K562 (cell line): ENCODE measurements around the gene CD8A. TPM values are rescaled to one million over a fixed set of nuclear protein-coding genes. Genes with fewer than 3 reads are reported as not detected.

Experiments used
- ATAC-seq: fragments of 200-7000 bp; cut with Tn5 transposase; 3 replicates; pipeline ENCODE4 v1.9.1; 2020; ENCODE audit warnings: moderate library complexity
- BruUV-seq: library from RNA; stranded (reverse); fragments of 400-500 nt; replicated peaks from 2 replicates; lab custom pipeline; 2021; lab: Mats Ljungman, UMichigan
- CTCF ChIA-PET: fragments of 300-600 bp; formaldehyde crosslinking; extraction: SDS; loops from one replicate; lab custom pipeline; 2021; ENCODE audit warnings: low intra/inter-chr PET ratio; lab: Yijun Ruan, JAX
- POLR2A ChIA-PET: fragments of 300-600, 350-650 bp; sonication (Branson Sonifier 250); formaldehyde crosslinking; extraction: SDS; loops from one replicate; lab custom pipeline; 2021; ENCODE audit warnings: antibody characterized with exemption, inconsistent platforms; lab: Yijun Ruan, JAX
- DNase-seq, 4 experiments: peaks; one replicate each; pipeline versions ENCODE4 v3.0.0 to v3.0.0-alpha.2; 2011 to 2018; ENCODE audit warnings: low spot score in 3 of 4, mixed read lengths in 3 of 4; ENCODE audit errors: extremely low read depth in 1 of 4
- FAIRE-seq: peaks from 2 replicates; lab custom pipeline; 2011; peaks lifted over from hg19 to GRCh38; lab: Jason Lieb, UNC
- H2AFZ ChIP-seq: 2 replicates; pipeline ENCODE4 v1.6.0; 2011; ENCODE audit warnings: low read depth, low read length, control low read depth, inconsistent platforms
- H3K27ac ChIP-seq: fragments of 200-600 bp; 3 replicates; pipeline ENCODE4 v1.8.0; 2011; ENCODE audit warnings: low read depth, mild to moderate bottlenecking, control low read depth, inconsistent platforms, low read length, moderate library complexity, mixed read lengths; ENCODE audit errors: extremely low read depth
- H3K27me3 ChIP-seq, 2 experiments: fragments of 300-600 bp in 1 of 2; 2 replicates in 1 of 2; 3 replicates in 1 of 2; pipeline versions ENCODE4 v1.6.0 to v1.8.0; 2011; ENCODE audit warnings: inconsistent platforms in 2 of 2, low read length in 2 of 2, mild to moderate bottlenecking in 1 of 2, mixed read lengths in 1 of 2, moderate library complexity in 1 of 2; ENCODE audit not compliant: control insufficient read depth in 2 of 2, insufficient read depth in 2 of 2
- H3K36me3 ChIP-seq: fragments of 300-600 bp; 3 replicates; pipeline ENCODE4 v1.8.0; 2011; ENCODE audit warnings: mild to moderate bottlenecking, low read length, inconsistent platforms; ENCODE audit not compliant: control insufficient read depth, insufficient read depth
- H3K4me1 ChIP-seq, 2 experiments: fragments of 200-600 bp in 1 of 2; replicated peaks in 1 of 2; 2 replicates in 1 of 2; 3 replicates in 1 of 2; pipeline versions ENCODE4 v1.5.1 to v1.8.0; 2011; ENCODE audit warnings: inconsistent platforms in 2 of 2, low read length in 2 of 2, mild to moderate bottlenecking in 1 of 2, mixed read lengths in 1 of 2, moderate library complexity in 1 of 2; ENCODE audit not compliant: control insufficient read depth in 2 of 2, insufficient read depth in 2 of 2
- H3K4me2 ChIP-seq: 2 replicates; pipeline ENCODE4 v1.6.1; 2011; ENCODE audit warnings: low read length, control low read depth, inconsistent platforms, mixed read lengths; ENCODE audit not compliant: insufficient read depth
- H3K4me3 ChIP-seq: fragments of 200-600 bp; sonication (generic), shearing (Covaris generic); 2 replicates; pipeline ENCODE4 v1.5.1; 2016; ENCODE audit warnings: control low read depth, inconsistent platforms
- H3K79me2 ChIP-seq: fragments of 200-600 bp; 3 replicates; pipeline ENCODE4 v1.8.0; 2011; ENCODE audit warnings: low read length, inconsistent platforms; ENCODE audit not compliant: control insufficient read depth, insufficient read depth
- H3K9ac ChIP-seq, 2 experiments: 2 replicates each; pipeline versions ENCODE4 v1.6.0 to v1.6.1; 2011; ENCODE audit warnings: low read depth in 2 of 2, low read length in 2 of 2, control low read depth in 1 of 2, inconsistent platforms in 1 of 2, mild to moderate bottlenecking in 1 of 2, mixed read lengths in 1 of 2; ENCODE audit not compliant: insufficient read depth in 1 of 2
- H3K9me1 ChIP-seq: one replicate; pipeline ENCODE4 v1.6.0; 2011; ENCODE audit warnings: inconsistent platforms, mild to moderate bottlenecking, low read length, moderate library complexity; ENCODE audit not compliant: control insufficient read depth, insufficient read depth
- H3K9me3 ChIP-seq: replicated peaks from 2 replicates; pipeline ENCODE4 v1.5.1; 2011; ENCODE audit warnings: low read depth, low read length, inconsistent platforms; ENCODE audit not compliant: control insufficient read depth, insufficient read depth
- H4K20me1 ChIP-seq: replicated peaks from 2 replicates; pipeline ENCODE4 v1.6.1; 2011; ENCODE audit warnings: low read length, inconsistent platforms, mixed read lengths; ENCODE audit not compliant: control insufficient read depth, insufficient read depth
- PTBP1 ChIP-seq: fragments of 200-400 bp; formaldehyde crosslinking; IDR thresholded peaks from 2 replicates; pipeline ENCODE4 v1.6.1; 2017; ENCODE audit warnings: low read depth, low read length
- ZNF407 ChIP-seq: fragments of 450-650 bp; IDR thresholded peaks from 2 replicates; pipeline ENCODE4 v1.6.1; 2016; ENCODE audit warnings: low read depth
- WGBS: fragments of 100-300 bp; shearing (Covaris generic); methylation state at CpG from one replicate; pipeline ENCODE4 v1.1.6; 2016; ENCODE audit warnings: low coverage, mixed read lengths; ENCODE audit not compliant: insufficient coverage; ENCODE audit errors: missing lambda C conversion rate; 5-methylcytosine and 5-hydroxymethylcytosine counted together
- in situ Hi-C: fragments of 300-500 bp; cut with MboI; formaldehyde crosslinking; loops from 4 replicates; pipeline ENCODE4 v1.15.0; 2018; ENCODE audit warnings: inconsistent platforms, mixed read lengths
- intact Hi-C: fragments of 100-400 bp; cut with micrococcal nuclease; formaldehyde crosslinking; loops from 2 replicates; pipeline ENCODE4 v1.14.2; 2022
- polyA plus RNA-seq, 8 experiments: library from polyadenylated mRNA; depleted of rRNA in 4 of 8; stranded (reverse) in 5 of 8; unstranded in 3 of 8; fragments of >200 nt; fragmentation: Nextera tagmentation in 2 of 8; fragmentation: Illumina TruSeq in 1 of 8; extraction: Ambion mirVana in 2 of 8; extraction: Trizol in 1 of 8; gene quantifications; 2 replicates each; pipeline versions ENCODE4 v1.2.1 to v1.2.3, GENCODE V29; 2011 to 2014; ENCODE audit warnings: inconsistent platforms in 1 of 8, missing spikeins in 1 of 8
- total RNA-seq, 7 experiments: library from RNA; depleted of rRNA in 6 of 7; stranded (reverse); fragments of >200 nt in 6 of 7; fragmentation: Illumina TruSeq in 2 of 7; extraction: Trizol in 2 of 7; gene quantifications; 2 replicates each; pipeline versions ENCODE4 v1.2.1 to v1.2.3, GENCODE V29; 2011 to 2021; ENCODE audit warnings: low replicate concordance in 1 of 7

The CD8A gene
- total and polyA plus RNA-seq, 9 of the 15 experiments (the other 6 are each of a cell fraction or from before 2014, with no cell fraction given), result 0.07 TPM; not detected in 8

GRCh38 chr2:86785456-86785855 is 5.3 kb downstream of the CD8A start:
- ATAC-seq (peak; percentile 54), DNase-seq (no peak), FAIRE-seq (no peak)
- Histone ChIP-seq H4K20me1 (no peaks in the 10 kb centered on the region), H3K4me3 (no peak overlapping the region), H3K79me2 (no peaks in the 10 kb centered on the region), H3K9me1 (peaks cover 4% of the 10 kb centered on the region), H3K27me3 (peaks cover 22 to 43% of the 10 kb centered on the region in 2 experiments; a peak in 4 of 5 replicates), H3K36me3 (no peaks in the 10 kb centered on the region), H3K27ac (no peak overlapping the region), H2AFZ (peak overlapping the region; percentile 18; the same call in 1 of the 2 replicates)
- in situ Hi-C loops (no loop called here), intact Hi-C loops (no loop called here)
- no TSS peak for BruUV-seq
- CTCF ChIA-PET, result no interaction called here
- TF ChIP-seq ZNF407 (peak; percentile 80), PTBP1 (no peak)
- TF ChIP-seq, all 486 proteins: peak for 1
- Histone ChIP-seq H3K4me1 (peaks cover 0 to 13% of the 10 kb centered on the region in 2 experiments; a peak in 3 of 5 replicates), H3K9ac (no peak overlapping the region), H3K9me3 (no peaks in the 10 kb centered on the region), H3K4me2 (no peak overlapping the region)
- POLR2A ChIA-PET, result no interaction called here
- 17% methylated on average over 9 of the region's 9 CpGs for WGBS
